ENCODE data around the gene ORM1.

The ORM1 gene

DNA sequence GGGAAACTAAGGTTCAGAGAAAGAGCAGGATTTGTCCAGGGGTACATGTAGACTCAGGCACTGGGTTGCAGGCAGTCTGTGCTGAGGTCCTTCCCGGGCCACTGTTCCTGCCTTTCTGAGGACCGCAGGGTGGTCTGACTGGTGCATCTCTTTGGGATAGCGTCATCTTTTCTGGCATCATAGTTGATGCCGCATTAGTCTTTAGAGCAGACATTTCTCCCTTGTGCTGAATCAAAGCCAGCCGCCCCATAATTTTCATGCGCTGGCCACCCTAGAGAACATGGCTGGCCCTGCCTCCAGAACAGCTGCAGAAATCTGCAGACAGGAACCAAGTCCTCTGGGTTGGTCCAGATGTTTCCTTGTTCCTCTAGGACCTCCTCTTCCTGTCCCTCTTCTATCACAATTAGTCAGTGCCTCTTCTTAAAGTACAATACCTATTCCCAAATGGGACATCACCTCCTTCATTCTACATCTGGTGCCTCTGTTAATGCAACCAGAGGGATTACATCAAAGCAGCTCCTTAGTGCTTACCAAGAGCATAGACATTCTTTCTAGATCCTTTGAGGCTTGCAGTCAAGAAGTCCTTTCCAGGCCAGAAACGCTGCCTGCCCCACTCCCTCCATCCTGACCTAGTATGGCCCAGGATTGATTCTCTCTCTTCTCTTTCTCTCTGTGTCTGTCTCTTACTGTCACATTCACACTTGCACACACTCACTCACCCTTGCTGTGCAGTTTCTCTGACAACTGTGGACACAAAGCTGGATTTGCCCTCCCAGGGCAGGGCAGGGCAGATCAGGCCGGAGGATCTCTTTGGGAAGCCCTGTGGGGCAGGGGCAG lies 42.0 kb upstream of the ORM1 start (continued):
- no peak for TF ChIP-seq ZNF544 (tag by site-specific recombination; IDR thresholded peaks at IDR 0.05)
- TF ChIP-seq, protein P1, sequence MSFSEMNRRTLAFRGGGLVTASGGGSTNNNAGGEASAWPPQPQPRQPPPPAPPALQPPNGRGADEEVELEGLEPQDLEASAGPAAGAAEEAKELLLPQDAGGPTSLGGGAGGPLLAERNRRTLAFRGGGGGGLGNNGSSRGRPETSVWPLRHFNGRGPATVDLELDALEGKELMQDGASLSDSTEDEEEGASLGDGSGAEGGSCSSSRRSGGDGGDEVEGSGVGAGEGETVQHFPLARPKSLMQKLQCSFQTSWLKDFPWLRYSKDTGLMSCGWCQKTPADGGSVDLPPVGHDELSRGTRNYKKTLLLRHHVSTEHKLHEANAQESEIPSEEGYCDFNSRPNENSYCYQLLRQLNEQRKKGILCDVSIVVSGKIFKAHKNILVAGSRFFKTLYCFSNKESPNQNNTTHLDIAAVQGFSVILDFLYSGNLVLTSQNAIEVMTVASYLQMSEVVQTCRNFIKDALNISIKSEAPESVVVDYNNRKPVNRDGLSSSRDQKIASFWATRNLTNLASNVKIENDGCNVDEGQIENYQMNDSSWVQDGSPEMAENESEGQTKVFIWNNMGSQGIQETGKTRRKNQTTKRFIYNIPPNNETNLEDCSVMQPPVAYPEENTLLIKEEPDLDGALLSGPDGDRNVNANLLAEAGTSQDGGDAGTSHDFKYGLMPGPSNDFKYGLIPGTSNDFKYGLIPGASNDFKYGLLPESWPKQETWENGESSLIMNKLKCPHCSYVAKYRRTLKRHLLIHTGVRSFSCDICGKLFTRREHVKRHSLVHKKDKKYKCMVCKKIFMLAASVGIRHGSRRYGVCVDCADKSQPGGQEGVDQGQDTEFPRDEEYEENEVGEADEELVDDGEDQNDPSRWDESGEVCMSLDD (tag by site-specific recombination; IDR thresholded peaks at IDR 0.05): no peak
- TF ChIP-seq MYNN (tag by site-specific recombination; IDR thresholded peaks at IDR 0.05; ENCODE audit: borderline replicate concordance): no peak
- TF ChIP-seq, protein P2, sequence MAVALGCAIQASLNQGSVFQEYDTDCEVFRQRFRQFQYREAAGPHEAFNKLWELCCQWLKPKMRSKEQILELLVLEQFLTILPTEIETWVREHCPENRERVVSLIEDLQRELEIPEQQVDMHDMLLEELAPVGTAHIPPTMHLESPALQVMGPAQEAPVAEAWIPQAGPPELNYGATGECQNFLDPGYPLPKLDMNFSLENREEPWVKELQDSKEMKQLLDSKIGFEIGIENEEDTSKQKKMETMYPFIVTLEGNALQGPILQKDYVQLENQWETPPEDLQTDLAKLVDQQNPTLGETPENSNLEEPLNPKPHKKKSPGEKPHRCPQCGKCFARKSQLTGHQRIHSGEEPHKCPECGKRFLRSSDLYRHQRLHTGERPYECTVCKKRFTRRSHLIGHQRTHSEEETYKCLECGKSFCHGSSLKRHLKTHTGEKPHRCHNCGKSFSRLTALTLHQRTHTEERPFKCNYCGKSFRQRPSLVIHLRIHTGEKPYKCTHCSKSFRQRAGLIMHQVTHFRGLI (tag by site-specific recombination; IDR thresholded peaks at IDR 0.05): no peak
- no peak for TF ChIP-seq GLI2 (tag by site-specific recombination; IDR thresholded peaks at IDR 0.05; ENCODE audit: borderline replicate concordance, low read depth)

DNA sequence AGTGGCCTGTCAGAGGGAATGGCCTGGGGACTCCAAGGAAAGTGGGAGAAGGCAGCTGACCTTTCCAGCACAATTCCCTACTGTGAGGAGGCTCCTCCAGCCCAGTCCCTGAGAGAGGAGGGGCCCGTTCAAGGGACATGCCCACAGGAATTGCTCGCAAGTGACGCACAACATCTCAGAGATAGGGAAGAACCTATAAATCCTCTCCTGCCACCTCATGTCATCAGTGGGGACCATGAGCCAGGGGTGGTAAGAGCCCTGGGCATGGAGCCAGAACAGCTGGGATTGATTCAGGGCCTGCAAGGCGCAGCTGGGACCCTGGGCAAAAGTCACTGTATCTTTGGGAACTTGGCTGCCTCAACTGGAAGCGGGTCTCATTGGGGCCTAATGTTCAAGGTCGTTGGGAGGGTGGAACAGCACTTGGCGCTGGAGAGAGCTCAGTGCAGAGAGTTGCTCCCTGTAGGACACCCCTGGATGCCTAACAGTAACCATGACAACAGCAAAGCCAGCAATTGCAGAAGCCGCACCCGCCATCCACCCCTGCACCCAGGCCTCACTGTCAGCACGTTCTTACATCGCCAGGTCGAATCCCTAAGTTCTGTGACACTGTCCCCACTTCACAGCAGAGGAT lies 41.3 kb upstream of the ORM1 start:
- H3K4me1 ChIP-seq (ENCODE audit: control insufficient read depth, insufficient read depth, low read length): no peaks in the 10 kb centered on the region
- no peak overlapping the region for H3K27ac ChIP-seq (ENCODE audit: extremely low read depth, low read depth, low read length)
- TF ChIP-seq ZNF621 (tag by site-specific recombination; IDR thresholded peaks at IDR 0.05) (no peak), ZNF341 (tag by site-specific recombination; IDR thresholded peaks at IDR 0.05; ENCODE audit: low read depth) (peak; percentile 57)
- CTCF ChIA-PET: interaction anchor here (0.6 to 2.6 kb wide), 2 partner anchors 9 to 12 kb away, joined by 3 to 11 read pairs; no protein-coding TSS in a partner anchor
- H3K9me3 ChIP-seq (ENCODE audit: control insufficient read depth, insufficient read depth, low read depth, low read length): no peaks in the 10 kb centered on the region
- H3K4me3 ChIP-seq (ENCODE audit: low read depth, low read length): no peak overlapping the region
- POLR2A ChIA-PET: no interaction called here
- H3K36me3 ChIP-seq (ENCODE audit: control insufficient read depth in 2 of 2, insufficient read depth in 1 of 2, low read length in 2 of 2): peaks cover 0 to 5% of the 10 kb centered on the region in 2 experiments; a peak in 1 of 3 replicates

DNA sequence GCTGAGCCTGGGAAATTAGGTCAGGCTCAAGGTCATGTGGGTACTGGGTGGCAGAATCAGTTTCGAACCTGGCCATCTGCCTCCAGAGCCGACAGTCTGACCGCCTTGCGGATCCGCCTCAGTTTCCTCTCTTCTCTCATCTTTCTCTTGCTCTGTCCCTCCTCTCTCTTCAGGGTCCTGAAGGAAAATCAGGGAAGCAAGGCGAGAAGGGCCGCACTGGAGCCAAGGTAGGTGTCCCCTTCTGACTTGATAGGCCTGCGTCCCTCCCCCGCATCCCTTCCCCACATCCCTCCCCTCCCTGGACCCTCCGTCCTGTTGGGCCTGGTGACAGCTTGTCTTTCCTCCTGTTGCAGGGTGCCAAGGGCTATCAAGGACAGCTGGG lies 40.8 kb upstream of the ORM1 start:
- H3K4me3 ChIP-seq (ENCODE audit: low read depth, low read length): no peak overlapping the region
- ChIA-PET POLR2A (no interaction called here), CTCF (interaction anchor here (0.6 to 2.6 kb wide), 3 partner anchors 9 to 174 kb away, joined by 3 to 11 read pairs (median 4); no protein-coding TSS in a partner anchor)
- H3K36me3 ChIP-seq (ENCODE audit: control insufficient read depth in 2 of 2, insufficient read depth in 1 of 2, low read length in 2 of 2): peaks cover 0 to 5% of the 10 kb centered on the region in 2 experiments; a peak in 1 of 3 replicates
- H3K4me1 ChIP-seq (ENCODE audit: control insufficient read depth, insufficient read depth, low read length): no peaks in the 10 kb centered on the region
- no peak overlapping the region for H3K27ac ChIP-seq (ENCODE audit: extremely low read depth, low read depth, low read length)
- no peaks in the 10 kb centered on the region for H3K9me3 ChIP-seq (ENCODE audit: control insufficient read depth, insufficient read depth, low read depth, low read length)
- TF ChIP-seq KLF16 (tag by site-specific recombination; IDR thresholded peaks at IDR 0.05): no peak
- TF ChIP-seq GLIS2 (tag by site-specific recombination; IDR thresholded peaks at IDR 0.05): no peak
- TF ChIP-seq ZNF521 (tag by site-specific recombination; IDR thresholded peaks at IDR 0.05): no peak
- no peak for TF ChIP-seq ZBTB8A (tag by site-specific recombination; IDR thresholded peaks at IDR 0.05)
- TF ChIP-seq, protein P3, sequence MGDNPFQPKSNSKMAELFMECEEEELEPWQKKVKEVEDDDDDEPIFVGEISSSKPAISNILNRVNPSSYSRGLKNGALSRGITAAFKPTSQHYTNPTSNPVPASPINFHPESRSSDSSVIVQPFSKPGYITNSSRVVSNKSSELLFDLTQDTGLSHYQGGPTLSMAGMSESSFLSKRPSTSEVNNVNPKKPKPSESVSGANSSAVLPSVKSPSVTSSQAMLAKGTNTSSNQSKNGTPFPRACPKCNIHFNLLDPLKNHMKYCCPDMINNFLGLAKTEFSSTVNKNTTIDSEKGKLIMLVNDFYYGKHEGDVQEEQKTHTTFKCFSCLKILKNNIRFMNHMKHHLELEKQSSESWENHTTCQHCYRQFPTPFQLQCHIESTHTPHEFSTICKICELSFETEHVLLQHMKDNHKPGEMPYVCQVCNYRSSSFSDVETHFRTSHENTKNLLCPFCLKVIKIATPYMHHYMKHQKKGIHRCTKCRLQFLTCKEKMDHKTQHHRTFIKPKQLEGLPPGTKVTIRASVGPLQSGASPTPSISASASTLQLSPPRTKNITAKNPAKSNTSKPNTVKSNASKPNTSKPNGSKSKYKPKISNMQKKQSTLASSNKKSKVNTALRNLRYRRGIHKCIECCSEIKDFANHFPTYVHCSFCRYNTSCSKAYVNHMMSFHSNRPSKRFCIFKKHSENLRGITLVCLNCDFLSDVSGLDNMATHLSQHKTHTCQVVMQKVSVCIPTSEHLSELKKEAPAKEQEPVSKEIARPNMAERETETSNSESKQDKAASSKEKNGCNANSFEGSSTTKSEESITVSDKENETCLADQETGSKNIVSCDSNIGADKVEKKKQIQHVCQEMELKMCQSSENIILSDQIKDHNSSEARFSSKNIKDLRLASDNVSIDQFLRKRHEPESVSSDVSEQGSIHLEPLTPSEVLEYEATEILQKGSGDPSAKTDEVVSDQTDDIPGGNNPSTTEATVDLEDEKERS (tag by site-specific recombination; IDR thresholded peaks at IDR 0.05): no peak
- no peak for TF ChIP-seq ZNF112 (tag by site-specific recombination; IDR thresholded peaks at IDR 0.05)
- no peak for TF ChIP-seq ZNF571 (tag by site-specific recombination; IDR thresholded peaks at IDR 0.05)
- TF ChIP-seq, protein P4, sequence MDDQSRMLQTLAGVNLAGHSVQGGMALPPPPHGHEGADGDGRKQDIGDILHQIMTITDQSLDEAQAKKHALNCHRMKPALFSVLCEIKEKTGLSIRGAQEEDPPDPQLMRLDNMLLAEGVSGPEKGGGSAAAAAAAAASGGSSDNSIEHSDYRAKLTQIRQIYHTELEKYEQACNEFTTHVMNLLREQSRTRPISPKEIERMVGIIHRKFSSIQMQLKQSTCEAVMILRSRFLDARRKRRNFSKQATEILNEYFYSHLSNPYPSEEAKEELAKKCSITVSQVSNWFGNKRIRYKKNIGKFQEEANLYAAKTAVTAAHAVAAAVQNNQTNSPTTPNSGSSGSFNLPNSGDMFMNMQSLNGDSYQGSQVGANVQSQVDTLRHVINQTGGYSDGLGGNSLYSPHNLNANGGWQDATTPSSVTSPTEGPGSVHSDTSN (CRISPR knock-in tag; IDR thresholded peaks at IDR 0.05): no peak
- no peak for TF ChIP-seq ZFP69B (tag by site-specific recombination; IDR thresholded peaks at IDR 0.05)
- TF ChIP-seq ZFP37 (tag by site-specific recombination; IDR thresholded peaks at IDR 0.05): no peak
- TF ChIP-seq KLF7 (tag by site-specific recombination; IDR thresholded peaks at IDR 0.05; ENCODE audit: borderline replicate concordance): no peak
- TF ChIP-seq KLF10 (tag by site-specific recombination; IDR thresholded peaks at IDR 0.05): no peak
- TF ChIP-seq, protein P5, sequence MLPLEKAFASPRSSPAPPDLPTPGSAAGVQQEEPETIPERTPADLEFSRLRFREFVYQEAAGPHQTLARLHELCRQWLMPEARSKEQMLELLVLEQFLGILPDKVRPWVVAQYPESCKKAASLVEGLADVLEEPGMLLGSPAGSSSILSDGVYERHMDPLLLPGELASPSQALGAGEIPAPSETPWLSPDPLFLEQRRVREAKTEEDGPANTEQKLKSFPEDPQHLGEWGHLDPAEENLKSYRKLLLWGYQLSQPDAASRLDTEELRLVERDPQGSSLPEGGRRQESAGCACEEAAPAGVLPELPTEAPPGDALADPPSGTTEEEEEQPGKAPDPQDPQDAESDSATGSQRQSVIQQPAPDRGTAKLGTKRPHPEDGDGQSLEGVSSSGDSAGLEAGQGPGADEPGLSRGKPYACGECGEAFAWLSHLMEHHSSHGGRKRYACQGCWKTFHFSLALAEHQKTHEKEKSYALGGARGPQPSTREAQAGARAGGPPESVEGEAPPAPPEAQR (tag by site-specific recombination; IDR thresholded peaks at IDR 0.05): no peak

All from HEK293 (cell line).